ENCODE measurements around the gene UBXN6.

UBXN6 gene

DNA sequence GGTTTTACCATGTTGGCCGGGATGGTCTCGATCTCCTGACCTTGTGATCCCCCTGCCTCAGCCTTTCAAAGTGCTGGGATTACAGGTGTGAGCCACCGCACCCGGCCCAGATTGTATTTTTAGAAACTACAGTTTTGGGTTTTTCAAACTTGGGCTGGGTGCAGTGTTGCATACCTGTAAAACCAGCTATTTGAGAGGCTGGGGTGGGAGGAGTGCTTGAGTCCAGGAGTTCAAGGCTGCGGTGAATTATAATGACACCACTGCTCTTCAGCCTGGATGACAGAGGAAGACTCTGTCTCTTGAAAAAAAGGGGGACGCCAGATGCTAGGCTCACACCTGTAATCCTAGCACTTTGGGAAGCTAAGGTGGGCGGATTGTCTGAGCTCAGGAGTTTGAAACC lies 51.0 kb downstream of the UBXN6 start:
- Histone ChIP-seq H3K36me3 (ENCODE audit: control insufficient read depth in 4 of 4, insufficient read depth in 4 of 4, low read length in 3 of 4) (peaks cover 4 to 43% (median 21%) of the 10 kb centered on the region in 4 experiments), H3K4me3 (ENCODE audit: control insufficient read depth in 1 of 7, extremely low read depth in 1 of 7, insufficient read depth in 4 of 7, low read depth in 2 of 7, low read length in 6 of 7) (no peak overlapping the region), H3K27ac (ENCODE audit: insufficient read depth in 1 of 2, low read depth in 1 of 2, low read length in 2 of 2, poor library complexity in 1 of 2, severe bottlenecking in 2 of 2) (no peak overlapping the region), H3K4me1 (ENCODE audit: control extremely low read depth in 1 of 4, control insufficient read depth in 4 of 4, insufficient read depth in 4 of 4, low read length in 3 of 4) (peaks cover 7 to 27% (median 17%) of the 10 kb centered on the region in 4 experiments), H3K27me3 (replicated peaks in 2 of 5; ENCODE audit: control insufficient read depth in 4 of 5, insufficient read depth in 5 of 5, low read length in 4 of 5) (no peaks in the 10 kb centered on the region), H3K9me3 (ENCODE audit: control extremely low read depth in 1 of 5, control insufficient read depth in 4 of 5, insufficient read depth in 2 of 5, low read depth in 1 of 5, low read length in 4 of 5) (no peaks in the 10 kb centered on the region)
- WGBS (ENCODE audit: insufficient coverage), result 98% methylated on average over 6 of the region's 7 CpGs
- CTCF ChIA-PET, result interaction anchor here (1.1 to 1.2 kb wide), 2 partner anchors 9 to 140 kb away, joined by 3 to 4 read pairs; no protein-coding TSS in a partner anchor
- DNase-seq, result no peak
- POLR2A ChIA-PET, result no interaction called here

DNA sequence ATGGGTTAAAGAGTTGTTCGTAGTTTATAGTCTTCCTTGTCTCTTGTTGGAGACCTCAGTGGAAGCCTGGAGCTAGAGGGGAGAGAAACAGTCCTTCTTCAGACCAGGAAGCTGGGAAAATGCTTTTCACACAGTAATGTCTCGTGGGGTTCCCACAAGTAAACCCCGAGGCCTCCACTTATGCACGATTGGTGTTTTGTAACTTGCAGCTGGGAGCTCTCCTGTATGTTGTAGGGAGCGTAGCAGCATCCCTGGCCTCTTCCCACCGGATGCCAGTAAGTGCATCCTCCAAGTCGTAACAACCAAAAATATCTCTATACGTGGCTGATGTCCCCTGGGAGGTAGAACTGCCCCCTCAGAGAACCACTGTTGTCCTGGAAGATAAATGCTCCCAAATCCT lies 51.6 kb downstream of the UBXN6 start:
- CTCF ChIA-PET, result interaction anchor here (1.1 to 1.2 kb wide), 2 partner anchors 10 to 139 kb away, joined by 3 to 4 read pairs; no protein-coding TSS in a partner anchor
- POLR2A ChIA-PET, result no interaction called here
- no peaks in the 10 kb centered on the region for H3K9me3 ChIP-seq (ENCODE audit: control extremely low read depth in 1 of 5, control insufficient read depth in 4 of 5, insufficient read depth in 2 of 5, low read depth in 1 of 5, low read length in 4 of 5)
- H3K27ac ChIP-seq (ENCODE audit: insufficient read depth in 1 of 2, low read depth in 1 of 2, low read length in 2 of 2, poor library complexity in 1 of 2, severe bottlenecking in 2 of 2), result no peak overlapping the region
- H3K27me3 ChIP-seq (replicated peaks in 2 of 5; ENCODE audit: control insufficient read depth in 4 of 5, insufficient read depth in 5 of 5, low read length in 4 of 5), result no peaks in the 10 kb centered on the region
- peaks cover 4 to 43% (median 20%) of the 10 kb centered on the region in 4 experiments for H3K36me3 ChIP-seq (ENCODE audit: control insufficient read depth in 4 of 4, insufficient read depth in 4 of 4, low read length in 3 of 4)
- 98% methylated on average over 8 of the region's 8 CpGs for WGBS (ENCODE audit: insufficient coverage)
- no peak for DNase-seq
- H3K4me3 ChIP-seq (ENCODE audit: control insufficient read depth in 1 of 7, extremely low read depth in 1 of 7, insufficient read depth in 4 of 7, low read depth in 2 of 7, low read length in 6 of 7), result no peak overlapping the region
- peaks cover 8 to 33% (median 23%) of the 10 kb centered on the region in 4 experiments for H3K4me1 ChIP-seq (ENCODE audit: control extremely low read depth in 1 of 4, control insufficient read depth in 4 of 4, insufficient read depth in 4 of 4, low read length in 3 of 4)

GRCh38 chr19:4403005-4403761 lies 54.4 kb downstream of the UBXN6 start:
- Histone ChIP-seq H3K27me3 (replicated peaks in 2 of 5; ENCODE audit: control insufficient read depth in 4 of 5, insufficient read depth in 5 of 5, low read length in 4 of 5) (no peaks in the 10 kb centered on the region), H3K27ac (ENCODE audit: insufficient read depth in 1 of 2, low read depth in 1 of 2, low read length in 2 of 2, poor library complexity in 1 of 2, severe bottlenecking in 2 of 2) (peak overlapping the region; percentile 85 to 91), H3K4me1 (ENCODE audit: control extremely low read depth in 1 of 4, control insufficient read depth in 4 of 4, insufficient read depth in 4 of 4, low read length in 3 of 4) (peaks cover 8 to 47% (median 37%) of the 10 kb centered on the region in 4 experiments), H3K4me3 (ENCODE audit: control insufficient read depth in 1 of 7, extremely low read depth in 1 of 7, insufficient read depth in 4 of 7, low read depth in 2 of 7, low read length in 6 of 7) (peak overlapping the region; percentile 48 to 97 (median 86)), H3K36me3 (ENCODE audit: control insufficient read depth in 4 of 4, insufficient read depth in 4 of 4, low read length in 3 of 4) (peaks cover 0 to 20% (median 1%) of the 10 kb centered on the region in 4 experiments), H3K9me3 (ENCODE audit: control extremely low read depth in 1 of 5, control insufficient read depth in 4 of 5, insufficient read depth in 2 of 5, low read depth in 1 of 5, low read length in 4 of 5) (no peaks in the 10 kb centered on the region)
- ChIA-PET CTCF (interaction anchor here (1.3 kb wide), 1 partner anchor 51 kb away, joined by 3 read pairs; no protein-coding TSS in a partner anchor), POLR2A (interaction anchor here (0.6 kb wide), 1 partner anchor 17 kb away, joined by 3 read pairs; no protein-coding TSS in a partner anchor)
- 16% methylated on average over 28 of the region's 32 CpGs for WGBS (ENCODE audit: insufficient coverage)
- no peak for DNase-seq

GRCh38 chr19:4402171-4403004 lies 55.2 kb downstream of the UBXN6 start, which contains the start of gene CHAF1A:
TSS of gene CHAF1A (plus strand) at chr19:4402640. CDS start at chr19:4402763, 123 bp downstream.
- Histone ChIP-seq H3K27ac (ENCODE audit: insufficient read depth in 1 of 2, low read depth in 1 of 2, low read length in 2 of 2, poor library complexity in 1 of 2, severe bottlenecking in 2 of 2) (peak within 1 kb of the TSS; percentile 90 to 94), H3K4me1 (ENCODE audit: control extremely low read depth in 1 of 4, control insufficient read depth in 4 of 4, insufficient read depth in 4 of 4, low read length in 3 of 4) (peaks cover 8 to 47% (median 37%) of the 10 kb centered on the region in 4 experiments), H3K9me3 (ENCODE audit: control extremely low read depth in 1 of 5, control insufficient read depth in 4 of 5, insufficient read depth in 2 of 5, low read depth in 1 of 5, low read length in 4 of 5) (no peaks in the 10 kb centered on the region), H3K36me3 (ENCODE audit: control insufficient read depth in 4 of 4, insufficient read depth in 4 of 4, low read length in 3 of 4) (peaks cover 0 to 24% (median 2%) of the 10 kb centered on the region in 4 experiments), H3K27me3 (replicated peaks in 2 of 5; ENCODE audit: control insufficient read depth in 4 of 5, insufficient read depth in 5 of 5, low read length in 4 of 5) (no peaks in the 10 kb centered on the region), H3K4me3 (ENCODE audit: control insufficient read depth in 1 of 7, extremely low read depth in 1 of 7, insufficient read depth in 4 of 7, low read depth in 2 of 7, low read length in 6 of 7) (peak within 1 kb of the TSS; percentile 48 to 97 (median 91))
- CTCF ChIA-PET, result interaction anchor here (0.7 to 2.9 kb wide), 8 partner anchors 11 to 54 kb away, joined by 3 to 23 read pairs (median 4); no protein-coding TSS in a partner anchor
- WGBS (ENCODE audit: insufficient coverage), result under 1% methylated on average over 73 of the region's 84 CpGs
- peak; percentile 100 for DNase-seq
- POLR2A ChIA-PET, result interaction anchor here (0.6 to 1.4 kb wide), 3 partner anchors 61 to 1444 kb away, joined by 3 to 5 read pairs (median 4); no protein-coding TSS in a partner anchor

- ChIA-PET CTCF (interaction anchor here (1.0 to 2.9 kb wide), 7 partner anchors 10 to 49 kb away, joined by 3 to 23 read pairs (median 4); no protein-coding TSS in a partner anchor), POLR2A (interaction anchor here (0.6 to 1.4 kb wide), 3 partner anchors 61 to 1444 kb away, joined by 3 to 5 read pairs (median 4); no protein-coding TSS in a partner anchor)
- Histone ChIP-seq H3K36me3 (ENCODE audit: control insufficient read depth in 4 of 4, insufficient read depth in 4 of 4, low read length in 3 of 4) (peaks cover 0 to 27% (median 7%) of the 10 kb centered on the region in 4 experiments), H3K9me3 (ENCODE audit: control extremely low read depth in 1 of 5, control insufficient read depth in 4 of 5, insufficient read depth in 2 of 5, low read depth in 1 of 5, low read length in 4 of 5) (no peaks in the 10 kb centered on the region), H3K4me1 (ENCODE audit: control extremely low read depth in 1 of 4, control insufficient read depth in 4 of 4, insufficient read depth in 4 of 4, low read length in 3 of 4) (peaks cover 8 to 47% (median 37%) of the 10 kb centered on the region in 4 experiments), H3K27me3 (replicated peaks in 2 of 5; ENCODE audit: control insufficient read depth in 4 of 5, insufficient read depth in 5 of 5, low read length in 4 of 5) (no peaks in the 10 kb centered on the region), H3K4me3 (ENCODE audit: control insufficient read depth in 1 of 7, extremely low read depth in 1 of 7, insufficient read depth in 4 of 7, low read depth in 2 of 7, low read length in 6 of 7) (peak overlapping the region in 6 of 7 experiments; percentile 70 to 94 (median 88)), H3K27ac (ENCODE audit: insufficient read depth in 1 of 2, low read depth in 1 of 2, low read length in 2 of 2, poor library complexity in 1 of 2, severe bottlenecking in 2 of 2) (peak overlapping the region; percentile 90 to 94)
- no peak for DNase-seq
- 0% methylated on average over 1 of the region's 8 CpGs for WGBS (ENCODE audit: insufficient coverage)
These were observed 55.8 kb downstream of the UBXN6 start for GRCh38 chr19:4401769-4402170.

DNA sequence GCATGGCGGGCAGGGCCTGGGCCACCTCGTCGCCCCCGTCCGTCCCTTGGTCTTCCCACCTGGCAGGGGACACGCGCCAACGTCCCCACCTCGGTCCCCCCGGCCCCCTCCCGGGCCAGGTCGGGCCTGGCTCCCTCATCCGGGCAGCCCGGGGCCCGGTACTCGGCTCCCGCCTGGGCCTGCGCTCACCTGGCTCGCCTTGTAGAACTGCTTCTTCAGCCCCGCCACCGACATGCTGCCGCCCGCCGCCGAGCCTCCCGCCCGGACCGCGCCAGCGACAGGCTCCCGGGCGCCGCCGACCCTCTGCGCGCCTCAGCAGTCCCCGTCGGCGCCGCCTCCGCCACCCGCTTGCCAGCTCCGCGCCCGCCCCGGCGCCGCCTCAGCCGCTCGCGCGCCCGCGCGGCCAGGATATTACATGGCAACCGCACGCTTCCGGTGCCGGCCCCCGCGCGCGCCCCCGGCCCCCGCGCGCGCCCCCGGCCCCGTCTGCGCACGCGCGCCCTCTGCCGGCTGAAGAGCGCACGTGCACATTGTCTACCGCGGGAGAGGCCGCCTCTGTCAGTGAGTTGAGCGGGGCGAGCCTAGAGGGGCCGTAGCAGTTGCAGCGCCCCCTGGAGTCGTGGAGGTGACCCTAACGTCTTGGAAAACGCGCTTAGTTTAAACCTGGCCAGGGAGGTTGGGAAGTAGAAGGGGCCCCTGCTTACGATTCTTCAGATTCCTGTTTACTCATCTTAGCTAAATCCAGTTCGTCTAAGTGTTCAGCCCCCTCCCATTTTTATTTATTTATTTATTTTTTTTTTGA lies 57.3 kb downstream of the UBXN6 start, which contains the start of gene SH3GL1:
Gene SH3GL1, minus strand, starts transcription at position 413 of the 802 bp plus-strand sequence. Its CDS starts 179 bp downstream, at position 234.
- Histone ChIP-seq H3K36me3 (ENCODE audit: control insufficient read depth in 4 of 4, insufficient read depth in 4 of 4, low read length in 3 of 4) (peaks cover 0 to 24% (median 7%) of the 10 kb centered on the region in 4 experiments), H3K4me3 (ENCODE audit: control insufficient read depth in 1 of 7, extremely low read depth in 1 of 7, insufficient read depth in 4 of 7, low read depth in 2 of 7, low read length in 6 of 7) (peak within 1 kb of the TSS; percentile 67 to 93 (median 85)), H3K9me3 (ENCODE audit: control extremely low read depth in 1 of 5, control insufficient read depth in 4 of 5, insufficient read depth in 2 of 5, low read depth in 1 of 5, low read length in 4 of 5) (no peaks in the 10 kb centered on the region), H3K27ac (ENCODE audit: insufficient read depth in 1 of 2, low read depth in 1 of 2, low read length in 2 of 2, poor library complexity in 1 of 2, severe bottlenecking in 2 of 2) (peak within 1 kb of the TSS; percentile 86 to 96), H3K4me1 (ENCODE audit: control extremely low read depth in 1 of 4, control insufficient read depth in 4 of 4, insufficient read depth in 4 of 4, low read length in 3 of 4) (peaks cover 8 to 47% (median 37%) of the 10 kb centered on the region in 4 experiments), H3K27me3 (replicated peaks in 2 of 5; ENCODE audit: control insufficient read depth in 4 of 5, insufficient read depth in 5 of 5, low read length in 4 of 5) (no peaks in the 10 kb centered on the region)
- DNase-seq, result peak; percentile 93 to 96 (median 95)
- 0% methylated on average over 45 of the region's 90 CpGs for WGBS (ENCODE audit: insufficient coverage)
- ChIA-PET CTCF (interaction anchor here (0.6 to 2.9 kb wide), 12 partner anchors 9 to 74 kb away, joined by 3 to 23 read pairs (median 4); no protein-coding TSS in a partner anchor), POLR2A (interaction anchor here (0.8 to 1.0 kb wide), 5 partner anchors 10 to 72 kb away, joined by 3 to 6 read pairs (median 4); no protein-coding TSS in a partner anchor)
